LNCAP (cell line): Measurements from ENCODE around the gene HIVEP3.

Experiments
- CTCF ChIP-seq: fragments of 450-650 bp; IDR thresholded peaks from 2 replicates; pipeline ENCODE4 v1.5.1; 2017; ENCODE audit warnings: mild to moderate bottlenecking

Gene HIVEP3

GRCh38 chr1:41640141-41640751 is 278.5 kb downstream of the HIVEP3 start:
- no peak for TF ChIP-seq CTCF

GRCh38 chr1:41639332-41639936 is 279.3 kb downstream of the HIVEP3 start:
- TF ChIP-seq CTCF: no peak

- no peak for TF ChIP-seq CTCF
These were observed 280.4 kb downstream of the HIVEP3 start for GRCh38 chr1:41638086-41639024.

GRCh38 chr1:41637367-41637766 is 281.4 kb downstream of the HIVEP3 start:
- TF ChIP-seq CTCF: no peak

GRCh38 chr1:41633764-41634163 is 285.0 kb downstream of the HIVEP3 start:
- no peak for TF ChIP-seq CTCF

- no peak for TF ChIP-seq CTCF
These were observed 285.7 kb downstream of the HIVEP3 start for GRCh38 chr1:41632781-41633575.

GRCh38 chr1:41631971-41632370 is 286.8 kb downstream of the HIVEP3 start:
- no peak for TF ChIP-seq CTCF
